Measurements from ENCODE around the gene BCL6. TPM values are rescaled to one million over a fixed set of nuclear protein-coding genes. Genes with fewer than 3 reads are reported as not detected.

Gene BCL6
- total and polyA plus RNA-seq, 4 donors, result 7.8 to 71.8 (median 13.3) TPM

- no peaks in the 10 kb centered on the region for H3K9me3 ChIP-seq (ENCODE audit: control insufficient read depth in 4 of 4, low read length in 3 of 4)
Observed at GRCh38 chr3:187698499-187699399, 46.5 kb downstream of the BCL6 start.

GRCh38 chr3:187696021-187696420 lies 49.2 kb downstream of the BCL6 start:
- H3K4me1 ChIP-seq (ENCODE audit: control insufficient read depth in 4 of 4, insufficient read depth in 4 of 4, low read length in 3 of 4), result no peaks in the 10 kb centered on the region
- no peak overlapping the region for H3K27ac ChIP-seq (ENCODE audit: low read depth in 1 of 2, low read length in 2 of 2)
- no peak for DNase-seq (ENCODE audit: low spot score)
- no peaks in the 10 kb centered on the region for H3K9me3 ChIP-seq (ENCODE audit: control insufficient read depth in 4 of 4, low read length in 3 of 4)
- H3K9ac ChIP-seq (ENCODE audit: low read depth in 1 of 2, low read length in 2 of 2), result no peak overlapping the region
- no peaks in the 10 kb centered on the region for H3K27me3 ChIP-seq (ENCODE audit: control insufficient read depth in 4 of 4, insufficient read depth in 4 of 4, low read length in 3 of 4)
- TF ChIP-seq NR2F2 (IDR thresholded peaks at IDR 0.05), result no peak
- H3K4me3 ChIP-seq (ENCODE audit: low read depth in 1 of 3, low read length in 3 of 3), result no peak overlapping the region
- 43% methylated on average over 4 of the region's 4 CpGs for WGBS
- no peaks in the 10 kb centered on the region for H3K36me3 ChIP-seq (ENCODE audit: control insufficient read depth in 4 of 4, insufficient read depth in 3 of 4, low read depth in 1 of 4, low read length in 3 of 4)

More at GRCh38 chr3:187698499-187699399, 46.5 kb downstream of the BCL6 start:
- Histone ChIP-seq H3K4me3 (ENCODE audit: low read depth in 1 of 3, low read length in 3 of 3) (no peak overlapping the region), H3K9ac (ENCODE audit: low read depth in 1 of 2, low read length in 2 of 2) (no peak overlapping the region), H3K4me1 (ENCODE audit: control insufficient read depth in 4 of 4, insufficient read depth in 4 of 4, low read length in 3 of 4) (no peaks in the 10 kb centered on the region), H3K27ac (ENCODE audit: low read depth in 1 of 2, low read length in 2 of 2) (no peak overlapping the region), H3K27me3 (ENCODE audit: control insufficient read depth in 4 of 4, insufficient read depth in 4 of 4, low read length in 3 of 4) (no peaks in the 10 kb centered on the region), H3K36me3 (ENCODE audit: control insufficient read depth in 4 of 4, insufficient read depth in 3 of 4, low read depth in 1 of 4, low read length in 3 of 4) (no peaks in the 10 kb centered on the region)
- 94% methylated on average over 40 of the region's 42 CpGs for WGBS
- TF ChIP-seq ATF3 (IDR thresholded peaks at IDR 0.05) (no peak), ZBTB33 (IDR thresholded peaks at IDR 0.05) (no peak), CTCF (IDR thresholded peaks at IDR 0.05; ENCODE audit: low read depth, low read length, missing input control) (no peak), TAF1 (conservative IDR thresholded peaks at IDR 0.05) (no peak), HNF4A (conservative IDR thresholded peaks at IDR 0.05) (no peak), FOXA1 (IDR thresholded peaks at IDR 0.05) (no peak), JUND (IDR thresholded peaks at IDR 0.05) (no peak), SP1 (IDR thresholded peaks at IDR 0.05) (no peak), MAX (IDR thresholded peaks at IDR 0.05) (no peak), FOXA2 (IDR thresholded peaks at IDR 0.05) (no peak), HNF4G (IDR thresholded peaks at IDR 0.05) (no peak), RAD21 (IDR thresholded peaks at IDR 0.05) (no peak), GABPA (IDR thresholded peaks at IDR 0.05 in 1 of 2, conservative IDR thresholded peaks at IDR 0.05 in 1 of 2) (no peak), EGR1 (IDR thresholded peaks at IDR 0.05; ENCODE audit: low read depth in 2 of 2) (no peak), YY1 (IDR thresholded peaks at IDR 0.05) (no peak)
- DNase-seq (ENCODE audit: low spot score), result no peak

All from liver (tissue), 9 donors.